ENCODE results near the gene VASP.

The VASP gene

GRCh38 chr19:45547965-45548609 lies 40.8 kb downstream of the VASP start:
- no peak for DNase-seq (ENCODE audit: low read depth in 2 of 2)

- DNase-seq (ENCODE audit: low read depth in 2 of 2) = no peak
These were observed 46.2 kb downstream of the VASP start for GRCh38 chr19:45553464-45553863.

- DNase-seq (ENCODE audit: low read depth in 2 of 2) = no peak
These were observed 47.2 kb downstream of the VASP start for GRCh38 chr19:45554481-45554880.

GRCh38 chr19:45556835-45557234 lies 49.6 kb downstream of the VASP start:
- DNase-seq (ENCODE audit: low read depth in 2 of 2) = no peak

- DNase-seq (ENCODE audit: low read depth in 2 of 2) = peak; percentile 37 to 41
These were observed 51.2 kb downstream of the VASP start for GRCh38 chr19:45558399-45558878.

- DNase-seq (ENCODE audit: low read depth in 2 of 2) = no peak
These were observed 52.8 kb downstream of the VASP start for GRCh38 chr19:45560038-45560437.

- DNase-seq (ENCODE audit: low read depth in 2 of 2) = no peak
These were observed 53.4 kb downstream of the VASP start for GRCh38 chr19:45560686-45561085.

- no peak for DNase-seq (ENCODE audit: low read depth in 2 of 2)
These were observed 57.0 kb downstream of the VASP start for GRCh38 chr19:45564131-45564780.

GRCh38 chr19:45567609-45568008 lies 60.3 kb downstream of the VASP start:
- DNase-seq (ENCODE audit: low read depth in 2 of 2) = no peak

- no peak for DNase-seq (ENCODE audit: low read depth in 2 of 2)
These were observed 61.5 kb downstream of the VASP start for GRCh38 chr19:45568732-45569131.

- peak; percentile 36 to 45 for DNase-seq (ENCODE audit: low read depth in 2 of 2)
These were observed 62.5 kb downstream of the VASP start for GRCh38 chr19:45569619-45570421.

- DNase-seq (ENCODE audit: low read depth in 2 of 2) = no peak
These were observed 64.4 kb downstream of the VASP start for GRCh38 chr19:45571457-45572220.

GRCh38 chr19:45574526-45574925 lies 67.2 kb downstream of the VASP start:
- DNase-seq (ENCODE audit: low read depth in 2 of 2) = no peak

GRCh38 chr19:45575216-45575615 lies 67.9 kb downstream of the VASP start:
- DNase-seq (ENCODE audit: low read depth in 2 of 2) = no peak

All from stimulated activated CD8-positive, alpha-beta memory T cell treated with anti-CD3 and anti-CD28 coated beads, Interleukin-15, amount 100 ng/mL, for 48 hours (primary cell).